ENCODE results near the gene ANKRD18A. TPM values are rescaled to one million over a fixed set of nuclear protein-coding genes. Genes with fewer than 3 reads are reported as not detected.

The ANKRD18A gene
- total and polyA plus RNA-seq, 2 experiments from 2014 or later = 0.53 to 0.59 TPM

DNA sequence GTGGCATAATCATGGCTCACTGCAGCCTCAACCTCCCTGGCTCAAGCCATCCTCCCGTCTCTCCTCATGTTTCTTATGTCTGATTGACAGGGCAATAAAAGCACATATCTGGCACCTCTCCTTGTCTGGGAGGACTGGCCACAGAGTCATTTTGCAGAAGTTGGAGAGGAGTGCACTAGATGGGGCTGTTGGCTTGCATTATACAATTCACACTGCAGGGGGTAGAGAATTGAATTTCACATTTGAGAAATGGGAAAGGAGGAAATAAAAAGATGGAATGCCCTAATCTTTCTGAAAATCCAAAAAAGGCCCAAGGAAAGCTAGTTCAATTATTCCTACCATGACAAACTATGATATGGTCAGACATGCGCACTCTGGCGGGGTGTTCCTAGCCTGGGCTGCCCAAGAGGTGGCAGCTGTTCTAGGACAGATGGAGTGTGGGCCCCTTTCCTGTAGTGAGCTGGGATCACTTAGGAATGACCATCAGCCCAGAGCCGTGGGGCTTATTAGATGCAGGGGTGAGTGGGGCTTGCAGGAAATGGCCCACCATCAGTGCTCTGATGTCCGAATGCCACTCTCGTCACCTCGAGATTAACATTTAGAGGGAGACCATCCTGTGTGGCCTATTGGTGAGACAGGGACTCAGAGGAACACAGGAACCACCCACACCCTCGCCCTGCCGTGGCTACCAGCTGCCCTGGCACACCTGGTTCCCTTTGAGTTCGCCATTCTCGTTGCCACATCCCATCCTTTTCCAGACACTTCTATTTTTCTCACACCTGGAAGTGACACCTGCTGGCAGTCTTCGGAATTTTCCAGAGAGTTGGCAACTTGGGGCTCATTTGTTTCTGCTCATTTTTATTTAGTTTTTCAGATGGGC lies 21.8 kb upstream of the ANKRD18A start:
- Histone ChIP-seq H3K4me3 (no peak overlapping the region), H3K9me2 (replicated peaks; ENCODE audit: insufficient read depth) (no peaks in the 10 kb centered on the region), H3K36me3 (replicated peaks; ENCODE audit: insufficient read depth, low read depth) (no peaks in the 10 kb centered on the region), H3K27ac (no peak overlapping the region), H3K79me2 (no peaks in the 10 kb centered on the region), H3K9me3 (ENCODE audit: low read depth) (no peaks in the 10 kb centered on the region), H3K4me1 (ENCODE audit: insufficient read depth) (no peaks in the 10 kb centered on the region), H2AFZ (no peak overlapping the region), H4K20me1 (ENCODE audit: insufficient read depth, poor library complexity, severe bottlenecking) (no peaks in the 10 kb centered on the region), H3K4me2 (no peak overlapping the region), H3K27me3 (no peaks in the 10 kb centered on the region)
- WGBS (ENCODE audit: low lambda C conversion rate, missing lambda C conversion rate) = 67% methylated on average over 12 of the region's 12 CpGs
- TF ChIP-seq, protein P1, sequence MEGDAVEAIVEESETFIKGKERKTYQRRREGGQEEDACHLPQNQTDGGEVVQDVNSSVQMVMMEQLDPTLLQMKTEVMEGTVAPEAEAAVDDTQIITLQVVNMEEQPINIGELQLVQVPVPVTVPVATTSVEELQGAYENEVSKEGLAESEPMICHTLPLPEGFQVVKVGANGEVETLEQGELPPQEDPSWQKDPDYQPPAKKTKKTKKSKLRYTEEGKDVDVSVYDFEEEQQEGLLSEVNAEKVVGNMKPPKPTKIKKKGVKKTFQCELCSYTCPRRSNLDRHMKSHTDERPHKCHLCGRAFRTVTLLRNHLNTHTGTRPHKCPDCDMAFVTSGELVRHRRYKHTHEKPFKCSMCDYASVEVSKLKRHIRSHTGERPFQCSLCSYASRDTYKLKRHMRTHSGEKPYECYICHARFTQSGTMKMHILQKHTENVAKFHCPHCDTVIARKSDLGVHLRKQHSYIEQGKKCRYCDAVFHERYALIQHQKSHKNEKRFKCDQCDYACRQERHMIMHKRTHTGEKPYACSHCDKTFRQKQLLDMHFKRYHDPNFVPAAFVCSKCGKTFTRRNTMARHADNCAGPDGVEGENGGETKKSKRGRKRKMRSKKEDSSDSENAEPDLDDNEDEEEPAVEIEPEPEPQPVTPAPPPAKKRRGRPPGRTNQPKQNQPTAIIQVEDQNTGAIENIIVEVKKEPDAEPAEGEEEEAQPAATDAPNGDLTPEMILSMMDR (IDR thresholded peaks at IDR 0.05; ENCODE audit: poor library complexity) = peak; percentile 47
- no peak for TF ChIP-seq EZH2 (IDR thresholded peaks at IDR 0.05; ENCODE audit: borderline replicate concordance)
- DNase-seq (ENCODE audit: low spot score) = peak; percentile 36

GRCh38 chr9:38641142-38641541 lies 20.7 kb upstream of the ANKRD18A start:
- Histone ChIP-seq H4K20me1 (ENCODE audit: insufficient read depth, poor library complexity, severe bottlenecking) (no peaks in the 10 kb centered on the region), H3K27me3 (no peaks in the 10 kb centered on the region)
- WGBS (ENCODE audit: low lambda C conversion rate, missing lambda C conversion rate) = 91% methylated on average over 9 of the region's 9 CpGs

GRCh38 chr9:38639577-38639940 lies 19.2 kb upstream of the ANKRD18A start:
- no peak overlapping the region for H3K27ac ChIP-seq
- no peaks in the 10 kb centered on the region for H3K4me1 ChIP-seq (ENCODE audit: insufficient read depth)
- no peak overlapping the region for H2AFZ ChIP-seq
- H3K9me3 ChIP-seq (ENCODE audit: low read depth) = no peaks in the 10 kb centered on the region
- no peak overlapping the region for H3K4me3 ChIP-seq
- 88% methylated on average over 6 of the region's 6 CpGs for WGBS (ENCODE audit: low lambda C conversion rate, missing lambda C conversion rate)
- DNase-seq (ENCODE audit: low spot score) = no peak
- H3K9me2 ChIP-seq (replicated peaks; ENCODE audit: insufficient read depth) = no peaks in the 10 kb centered on the region
- no peak for TF ChIP-seq EZH2phosphoT487 (IDR thresholded peaks at IDR 0.05; ENCODE audit: low read depth, severe bottlenecking, unreplicated experiment)
- TF ChIP-seq, protein P1 (IDR thresholded peaks at IDR 0.05; ENCODE audit: poor library complexity) = no peak
- no peak for TF ChIP-seq EZH2 (IDR thresholded peaks at IDR 0.05; ENCODE audit: borderline replicate concordance)
- no peaks in the 10 kb centered on the region for H4K20me1 ChIP-seq (ENCODE audit: insufficient read depth, poor library complexity, severe bottlenecking)
- H3K27me3 ChIP-seq = peaks cover 3% of the 10 kb centered on the region
- no peaks in the 10 kb centered on the region for H3K79me2 ChIP-seq
- no peaks in the 10 kb centered on the region for H3K36me3 ChIP-seq (replicated peaks; ENCODE audit: insufficient read depth, low read depth)
- H3K4me2 ChIP-seq = no peak overlapping the region

More at GRCh38 chr9:38641142-38641541, 20.7 kb upstream of the ANKRD18A start:
- Histone ChIP-seq H3K79me2 (no peaks in the 10 kb centered on the region), H2AFZ (no peak overlapping the region), H3K9me3 (ENCODE audit: low read depth) (no peaks in the 10 kb centered on the region), H3K9me2 (replicated peaks; ENCODE audit: insufficient read depth) (no peaks in the 10 kb centered on the region), H3K36me3 (replicated peaks; ENCODE audit: insufficient read depth, low read depth) (no peaks in the 10 kb centered on the region), H3K4me2 (no peak overlapping the region), H3K4me3 (no peak overlapping the region), H3K27ac (no peak overlapping the region), H3K4me1 (ENCODE audit: insufficient read depth) (no peaks in the 10 kb centered on the region)
- no peak for DNase-seq (ENCODE audit: low spot score)
- TF ChIP-seq EZH2 (IDR thresholded peaks at IDR 0.05; ENCODE audit: borderline replicate concordance) (no peak), EZH2phosphoT487 (IDR thresholded peaks at IDR 0.05; ENCODE audit: low read depth, severe bottlenecking, unreplicated experiment) (no peak)
- TF ChIP-seq, protein P1 (IDR thresholded peaks at IDR 0.05; ENCODE audit: poor library complexity) = no peak

Data from hepatocyte (in vitro differentiated cells).